ENCODE results near the gene CAPN8. TPM values are rescaled to one million over a fixed set of nuclear protein-coding genes. Genes with fewer than 3 reads are reported as not detected.

CAPN8 gene
- total RNA-seq, 1 experiment from 2014 or later: 0.54 TPM

DNA sequence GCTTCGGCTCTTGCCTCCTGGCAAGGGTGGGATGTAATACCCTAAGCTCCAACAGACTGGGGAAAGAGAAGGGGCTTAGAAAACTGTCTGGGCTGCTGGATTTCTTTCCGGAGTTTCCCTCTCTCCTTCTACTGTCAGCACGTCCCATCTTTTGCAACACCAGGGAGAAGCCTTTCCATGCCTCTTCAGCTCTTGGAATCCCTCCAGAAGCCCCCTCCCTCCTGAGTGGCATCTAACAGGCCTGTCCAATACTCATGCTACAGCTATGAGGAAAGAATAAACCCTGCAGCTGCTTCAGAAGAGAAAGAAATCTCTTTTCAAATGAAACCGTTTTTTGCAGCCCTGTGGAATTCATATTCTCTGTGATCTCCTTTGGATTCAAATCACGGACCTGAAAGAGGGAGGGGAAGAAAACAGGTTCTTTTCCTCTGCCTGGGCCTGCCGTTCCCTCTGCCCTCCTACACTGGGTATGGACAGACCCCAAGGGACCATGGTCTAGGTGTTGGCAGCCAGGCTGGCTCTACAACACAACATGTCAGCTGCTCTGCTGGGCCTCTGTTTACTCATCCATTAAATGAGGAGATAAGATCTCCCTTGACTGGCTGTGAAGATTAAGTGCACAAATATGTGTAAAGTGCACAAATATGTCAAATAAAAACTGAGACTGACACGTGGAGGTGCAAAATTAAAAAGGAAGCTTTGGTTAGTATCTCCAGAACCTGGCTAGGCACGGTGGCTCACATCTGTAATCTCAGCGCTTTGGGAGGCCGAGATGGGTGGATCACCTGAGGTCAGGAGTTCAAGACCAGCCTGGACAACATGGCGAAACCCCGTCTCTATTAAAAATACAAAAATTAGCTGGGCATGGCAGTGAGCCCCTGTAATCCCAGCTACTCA is 40.8 kb upstream of the CAPN8 start (continued):
- TF ChIP-seq, protein P1, sequence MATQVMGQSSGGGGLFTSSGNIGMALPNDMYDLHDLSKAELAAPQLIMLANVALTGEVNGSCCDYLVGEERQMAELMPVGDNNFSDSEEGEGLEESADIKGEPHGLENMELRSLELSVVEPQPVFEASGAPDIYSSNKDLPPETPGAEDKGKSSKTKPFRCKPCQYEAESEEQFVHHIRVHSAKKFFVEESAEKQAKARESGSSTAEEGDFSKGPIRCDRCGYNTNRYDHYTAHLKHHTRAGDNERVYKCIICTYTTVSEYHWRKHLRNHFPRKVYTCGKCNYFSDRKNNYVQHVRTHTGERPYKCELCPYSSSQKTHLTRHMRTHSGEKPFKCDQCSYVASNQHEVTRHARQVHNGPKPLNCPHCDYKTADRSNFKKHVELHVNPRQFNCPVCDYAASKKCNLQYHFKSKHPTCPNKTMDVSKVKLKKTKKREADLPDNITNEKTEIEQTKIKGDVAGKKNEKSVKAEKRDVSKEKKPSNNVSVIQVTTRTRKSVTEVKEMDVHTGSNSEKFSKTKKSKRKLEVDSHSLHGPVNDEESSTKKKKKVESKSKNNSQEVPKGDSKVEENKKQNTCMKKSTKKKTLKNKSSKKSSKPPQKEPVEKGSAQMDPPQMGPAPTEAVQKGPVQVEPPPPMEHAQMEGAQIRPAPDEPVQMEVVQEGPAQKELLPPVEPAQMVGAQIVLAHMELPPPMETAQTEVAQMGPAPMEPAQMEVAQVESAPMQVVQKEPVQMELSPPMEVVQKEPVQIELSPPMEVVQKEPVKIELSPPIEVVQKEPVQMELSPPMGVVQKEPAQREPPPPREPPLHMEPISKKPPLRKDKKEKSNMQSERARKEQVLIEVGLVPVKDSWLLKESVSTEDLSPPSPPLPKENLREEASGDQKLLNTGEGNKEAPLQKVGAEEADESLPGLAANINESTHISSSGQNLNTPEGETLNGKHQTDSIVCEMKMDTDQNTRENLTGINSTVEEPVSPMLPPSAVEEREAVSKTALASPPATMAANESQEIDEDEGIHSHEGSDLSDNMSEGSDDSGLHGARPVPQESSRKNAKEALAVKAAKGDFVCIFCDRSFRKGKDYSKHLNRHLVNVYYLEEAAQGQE (IDR thresholded peaks at IDR 0.05; ENCODE audit: low read depth): no peak
- TF ChIP-seq ATF3 (IDR thresholded peaks at IDR 0.05) (no peak), CBX3 (IDR thresholded peaks at IDR 0.05; ENCODE audit: low read depth) (no peak), TCF7L2 (IDR thresholded peaks at IDR 0.05; ENCODE audit: borderline replicate concordance, extremely low read depth, insufficient read depth, insufficient read length) (no peak), YY1 (IDR thresholded peaks at IDR 0.05; ENCODE audit: extremely low read depth, insufficient replicate concordance, low read depth, low read length) (no peak)

DNA sequence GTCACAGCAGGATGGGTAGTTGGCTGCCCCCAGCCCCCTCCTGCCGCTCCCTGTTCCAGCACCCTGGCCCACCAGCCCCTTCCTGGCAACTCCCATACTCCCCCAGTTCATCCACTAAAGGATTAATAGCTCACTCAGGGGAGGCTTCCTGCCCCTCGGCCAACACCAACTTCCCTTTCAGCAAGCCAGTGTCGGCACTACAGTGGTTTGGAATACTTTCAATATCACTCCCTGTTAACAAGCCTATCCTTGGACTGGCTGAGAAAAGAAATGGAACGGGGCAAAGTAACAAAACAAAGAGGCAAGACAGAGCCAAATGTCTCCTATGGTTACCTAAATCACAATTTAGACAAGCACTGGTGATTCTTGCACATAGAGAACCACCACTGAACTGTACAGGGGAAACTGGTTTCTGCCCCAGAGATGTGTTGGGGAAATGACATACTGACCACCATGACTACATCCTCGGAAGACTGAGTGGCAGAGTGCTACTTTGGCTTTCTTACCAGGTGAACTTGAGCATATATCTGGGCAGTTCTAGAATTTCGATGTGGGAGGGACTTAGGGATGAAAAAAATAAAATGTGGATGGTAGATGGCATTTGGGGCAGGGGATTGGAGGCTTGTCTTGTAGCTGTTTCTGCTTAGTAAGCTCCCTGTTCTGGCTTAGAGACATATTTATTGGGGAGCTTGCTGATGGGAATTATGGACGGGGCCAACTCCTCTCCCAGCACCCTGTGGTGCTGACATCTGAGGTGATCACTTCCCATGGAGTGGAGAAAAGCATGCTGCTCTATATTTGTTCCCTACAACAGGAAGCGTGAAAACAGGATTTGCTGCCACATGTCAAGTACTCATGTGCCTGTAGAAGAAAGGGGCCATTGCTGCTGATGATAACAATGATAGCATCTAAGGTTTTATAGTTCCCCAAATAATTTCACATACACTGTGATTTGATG is 39.7 kb upstream of the CAPN8 start:
- no peaks in the 10 kb centered on the region for H3K27me3 ChIP-seq (ENCODE audit: insufficient read depth, low read length)
- POLR2A ChIA-PET: no interaction called here
- peak overlapping the region; percentile 83 for H3K4me2 ChIP-seq (ENCODE audit: low read length)
- peak overlapping the region; percentile 70 for H3K9ac ChIP-seq (ENCODE audit: low read length)
- DNase-seq (ENCODE audit: low read depth, low spot score) (no peak), ATAC-seq (no peak)
- no peaks in the 10 kb centered on the region for H3K9me2 ChIP-seq (ENCODE audit: insufficient read depth)
- intact Hi-C loops (cut with micrococcal nuclease): loop anchor here (5.0 kb wide), 1 partner anchor 142 kb away; the partner anchor contains the start of gene TP53BP2
- no peak overlapping the region for H3K27ac ChIP-seq (ENCODE audit: low read depth, low read length)
- no peak overlapping the region for H3K4me3 ChIP-seq (replicated peaks in 1 of 2; ENCODE audit: low read depth in 1 of 2, low read length in 2 of 2)
- CTCF ChIA-PET: interaction anchor here (0.8 kb wide), 1 partner anchor 45 kb away, joined by 3 read pairs; no protein-coding TSS in a partner anchor
- BruUV-seq (replicated peaks): no TSS peak
- H3K4me1 ChIP-seq (ENCODE audit: control insufficient read depth in 1 of 2, insufficient read depth in 2 of 2, low read length in 2 of 2): peaks cover 62 to 97% of the 10 kb centered on the region in 2 experiments
- H4K20me1 ChIP-seq (ENCODE audit: insufficient read depth): no peaks in the 10 kb centered on the region
- H3K79me2 ChIP-seq (ENCODE audit: insufficient read depth, low read length): no peaks in the 10 kb centered on the region
- RAD21 ChIA-PET (ENCODE audit: low non-redundant PET in 1 of 2, low total read pairs in 2 of 2, uncharacterized antibody in 2 of 2, unreplicated experiment in 2 of 2): no interaction called here
- no peak overlapping the region for H2AFZ ChIP-seq (ENCODE audit: low read depth, low read length, poor library complexity, severe bottlenecking)
- H3K9me3 ChIP-seq (ENCODE audit: control insufficient read depth in 1 of 2, insufficient read depth in 1 of 2, low read depth in 1 of 2, low read length in 2 of 2): no peaks in the 10 kb centered on the region
- H3K36me3 ChIP-seq (ENCODE audit: control insufficient read depth in 1 of 2, insufficient read depth in 2 of 2, low read length in 2 of 2): no peaks in the 10 kb centered on the region
- TF ChIP-seq CBX3 (IDR thresholded peaks at IDR 0.05; ENCODE audit: low read depth): no peak
- no peak for TF ChIP-seq ELF1 (IDR thresholded peaks at IDR 0.05; ENCODE audit: borderline replicate concordance, low read depth)
- TF ChIP-seq, protein P1 (IDR thresholded peaks at IDR 0.05; ENCODE audit: low read depth): no peak
- TF ChIP-seq POLR2A (IDR thresholded peaks at IDR 0.05; ENCODE audit: borderline replicate concordance, extremely low read depth, insufficient read depth, insufficient read length): no peak
- no peak for TF ChIP-seq ATF3 (IDR thresholded peaks at IDR 0.05)
- TF ChIP-seq CTCF (IDR thresholded peaks at IDR 0.05 in 2 of 3, conservative IDR thresholded peaks at IDR 0.05 in 1 of 3; ENCODE audit: borderline replicate concordance in 1 of 3, insufficient read depth in 1 of 3, low read depth in 2 of 3, low read length in 2 of 3): no peak
